Measurements from ENCODE around the gene CCL23.
"Not testable (repeated sequence)": the region's sequence is repeated elsewhere in the genome, so short reads cannot be mapped to it uniquely, and the experiment has no call there.

The CCL23 gene

DNA sequence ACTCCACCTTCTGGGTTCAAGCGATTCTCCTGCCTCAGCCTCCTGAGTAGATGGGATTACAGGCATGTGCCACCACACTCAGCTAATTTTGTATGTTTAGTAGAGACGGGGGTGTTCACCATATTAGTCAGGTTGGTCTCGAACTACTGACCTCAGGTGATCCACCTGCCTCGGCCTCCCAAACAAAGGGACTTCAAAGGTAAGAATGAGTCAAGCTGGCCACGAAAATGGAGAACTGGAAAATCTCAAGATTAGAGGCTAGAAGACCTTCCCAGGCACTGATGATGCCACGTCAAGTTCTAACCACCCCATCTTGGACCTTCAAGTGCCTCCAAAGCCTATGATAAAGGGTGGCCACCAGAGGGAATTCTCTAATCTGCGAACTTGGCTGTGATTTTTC is 15.1 kb downstream of the CCL23 start:
- no peak for DNase-seq

DNA sequence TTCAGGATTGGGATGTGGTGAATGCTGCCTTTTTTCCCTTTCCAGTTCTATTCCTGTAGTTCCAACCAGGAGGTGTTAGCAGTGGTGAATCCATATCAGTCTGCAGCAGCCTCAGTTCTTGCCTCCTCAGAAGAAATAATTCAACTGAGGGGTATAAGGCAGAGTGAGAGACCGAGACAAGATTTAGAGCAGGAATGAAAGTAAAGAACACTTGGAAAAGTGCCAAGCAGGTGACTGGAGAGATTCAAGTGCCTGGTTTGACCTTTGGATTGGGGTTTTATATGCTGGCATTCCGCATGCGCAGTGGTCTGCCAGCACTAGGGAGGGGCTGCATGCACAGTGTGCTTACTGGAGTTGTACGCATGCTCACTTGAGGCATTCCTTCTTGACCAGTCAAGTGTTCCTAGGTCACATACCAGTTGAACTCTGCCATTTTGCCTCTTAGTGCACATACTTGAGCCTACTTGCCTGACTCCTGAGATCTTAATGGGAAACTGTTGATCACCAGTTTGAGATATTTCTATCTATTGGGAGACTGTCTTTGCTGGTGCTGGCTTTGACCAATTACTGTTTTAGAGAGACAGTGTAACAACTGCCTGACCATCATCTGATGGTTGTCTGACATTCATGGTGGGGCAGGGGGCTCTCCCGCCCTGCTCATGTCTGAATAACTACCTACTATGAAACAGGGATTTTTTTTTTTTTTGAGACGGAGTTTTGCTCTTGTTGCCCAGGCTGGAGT is 15.7 kb downstream of the CCL23 start:
- no peak for DNase-seq

- peak; percentile 28 to 66 for DNase-seq
Measured at GRCh38 chr17:36001110-36001771, 16.5 kb downstream of the CCL23 start, which contains the start of gene CCL15. CCL15 (minus strand) TSS chr17:36001553; CDS start chr17:36001492, 61 bp downstream.

DNA sequence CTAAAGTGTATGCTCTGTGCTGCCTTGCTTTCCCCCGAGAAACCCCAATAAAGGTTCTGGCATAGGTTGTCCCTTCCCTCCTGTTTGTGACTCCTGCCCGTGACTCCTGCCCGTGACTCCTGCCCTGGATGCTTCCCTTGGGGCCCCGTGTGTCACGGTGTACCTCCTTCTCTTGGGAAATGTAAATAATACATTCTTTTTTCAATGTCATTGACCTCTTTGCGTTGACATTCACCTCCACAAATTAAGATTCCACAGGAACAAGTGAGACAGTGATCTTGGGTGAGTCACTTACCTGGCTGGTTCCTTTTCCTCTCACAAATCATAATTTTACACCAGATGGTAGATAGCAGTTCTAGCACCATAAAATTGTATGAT is 17.1 kb downstream of the CCL23 start:
- DNase-seq, result no peak

DNA sequence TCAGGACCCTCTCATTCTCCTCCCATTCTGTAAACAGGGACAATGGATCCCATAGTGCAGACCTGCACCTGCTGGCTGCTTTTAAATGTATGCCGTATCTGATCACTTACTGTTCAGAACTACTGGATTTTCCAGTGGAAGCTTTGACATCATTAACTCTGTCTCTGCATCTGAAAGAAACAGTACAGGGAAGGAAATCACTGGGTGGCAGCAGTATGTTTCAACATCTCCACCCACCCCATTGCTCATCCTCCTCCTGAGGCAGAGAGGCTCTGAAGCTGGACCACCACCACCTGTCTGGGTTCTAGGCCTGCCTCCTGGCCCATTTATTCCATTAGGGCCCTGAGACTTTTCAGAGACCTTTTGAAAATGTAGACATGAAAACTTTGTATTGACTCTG is 19.0 kb downstream of the CCL23 start:
- DNase-seq, result peak; percentile 64 to 71

DNA sequence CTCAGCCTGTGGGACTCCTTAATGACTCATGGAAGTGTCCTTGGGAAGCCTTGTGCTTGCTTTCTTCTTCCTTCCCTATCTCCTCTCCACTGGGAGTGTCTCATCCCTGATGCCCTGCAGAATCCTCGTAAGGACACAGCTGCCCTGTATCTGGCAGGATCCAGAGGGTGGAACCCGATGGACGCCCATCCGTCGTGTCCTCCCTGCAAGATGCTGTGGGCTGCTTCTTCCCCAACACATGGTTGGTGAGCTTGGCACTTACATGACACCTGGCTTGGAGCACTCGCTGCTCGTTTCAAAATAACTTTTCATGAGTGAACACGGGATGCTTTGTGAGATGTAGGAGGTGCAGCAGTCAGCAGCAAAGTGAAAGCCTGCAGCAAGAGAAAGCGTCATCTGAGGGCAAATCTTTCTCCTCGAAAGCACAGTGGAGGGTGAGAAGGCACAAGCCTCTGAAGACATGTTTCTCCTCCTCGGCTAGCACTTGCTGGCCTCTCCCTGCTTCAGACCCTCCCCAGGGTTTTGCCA is 19.7 kb downstream of the CCL23 start:
- no peak for DNase-seq

- not testable (repeated sequence) for DNase-seq
Measured at GRCh38 chr17:35995346-35995745, 22.4 kb downstream of the CCL23 start.

- no peak for DNase-seq
Measured at GRCh38 chr17:35991075-35991474, 26.7 kb downstream of the CCL23 start.

DNA sequence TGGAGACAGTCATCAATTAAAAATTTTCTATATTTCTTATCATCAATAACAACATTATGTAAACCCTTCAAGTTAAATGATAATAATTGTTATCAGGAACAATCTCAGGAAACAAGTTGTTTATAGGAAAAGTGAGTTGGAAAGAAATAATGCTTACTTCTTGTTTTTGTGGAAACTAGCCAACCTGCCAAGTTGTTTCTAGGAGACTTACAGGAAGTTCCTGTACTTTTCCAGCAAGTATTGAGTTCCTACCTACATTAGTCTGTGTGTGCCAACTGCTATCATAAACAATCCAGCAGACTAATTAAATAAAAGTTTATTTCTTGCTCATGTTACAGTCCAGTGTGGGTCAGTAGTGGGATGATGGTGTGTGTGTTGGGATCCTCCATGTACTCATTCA is 29.6 kb downstream of the CCL23 start:
- no peak for DNase-seq

DNA sequence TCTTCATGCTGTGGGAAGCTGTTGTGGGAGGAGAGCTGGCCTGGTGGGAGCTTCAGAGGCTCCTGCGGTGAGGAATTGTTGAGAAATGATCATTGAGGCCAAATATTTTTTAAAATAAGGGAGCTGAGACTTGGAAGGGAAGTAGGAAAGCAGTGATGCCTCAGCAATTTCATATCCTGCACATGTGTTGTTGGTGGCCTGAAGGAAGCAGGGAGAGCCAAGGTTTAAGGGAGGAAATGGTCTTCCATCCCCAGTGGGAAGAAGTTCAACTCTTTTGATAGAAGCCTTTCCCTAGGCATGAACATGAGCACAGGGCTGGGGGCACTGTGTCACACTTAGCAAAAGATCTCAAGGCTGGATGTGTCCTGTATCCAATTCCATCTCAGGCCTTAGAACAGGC is 31.1 kb downstream of the CCL23 start, which contains the start of gene CCL14:
CCL14 (minus strand) TSS at position 87 of the 400 bp plus-strand sequence; CDS start at position 7, 80 bp downstream.
- no peak for DNase-seq

GRCh38 chr17:35984140-35984539 is 33.6 kb downstream of the CCL23 start:
- no peak for DNase-seq

- no peak for DNase-seq
Measured at GRCh38 chr17:35982409-35983191, 35.2 kb downstream of the CCL23 start.

- DNase-seq, result no peak
Measured at GRCh38 chr17:35981908-35982330, 35.9 kb downstream of the CCL23 start.

DNA sequence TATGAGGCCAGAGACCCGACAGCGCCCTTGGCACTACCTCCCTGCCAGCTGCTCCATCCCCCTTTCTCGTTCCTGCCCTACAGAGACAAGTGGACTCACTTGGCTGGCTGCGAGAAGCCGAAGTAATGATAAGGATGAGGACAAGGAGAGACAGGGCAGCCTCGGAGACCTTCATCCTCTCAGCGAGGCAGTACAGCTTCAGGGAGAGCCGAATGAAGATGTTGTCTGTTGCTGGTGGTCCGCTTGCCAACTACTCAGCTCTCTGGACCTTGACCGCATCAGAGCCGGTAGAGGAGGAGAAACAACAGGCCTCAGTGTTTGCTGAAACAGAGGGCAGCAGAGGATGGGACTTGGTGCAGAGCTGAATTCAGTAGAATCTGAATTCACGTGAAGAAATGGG is 36.5 kb downstream of the CCL23 start, which contains the start of gene CCL16:
CCL16 (minus strand) TSS at position 252 of the 400 bp plus-strand sequence; CDS start at position 175, 77 bp downstream.
- no peak for DNase-seq

DNA sequence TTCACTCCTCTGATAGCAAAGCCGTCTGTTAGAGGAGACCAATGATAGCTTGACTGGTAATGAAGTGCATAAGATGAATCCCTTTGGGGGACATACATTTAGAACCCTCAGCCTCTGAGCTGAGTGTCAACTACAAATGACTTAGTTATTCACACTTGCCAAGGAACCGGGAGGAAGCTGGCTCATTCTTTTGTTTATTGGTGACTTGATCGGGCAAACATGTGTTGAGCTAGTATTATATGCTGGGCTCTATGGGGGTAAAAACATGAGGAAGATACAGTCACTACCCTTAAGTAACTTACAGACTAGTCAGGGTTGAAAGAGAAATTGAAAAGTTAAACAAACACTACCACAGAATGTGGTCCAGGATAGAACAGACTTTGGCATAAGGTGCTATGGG is 39.4 kb downstream of the CCL23 start:
- no peak for DNase-seq

DNA sequence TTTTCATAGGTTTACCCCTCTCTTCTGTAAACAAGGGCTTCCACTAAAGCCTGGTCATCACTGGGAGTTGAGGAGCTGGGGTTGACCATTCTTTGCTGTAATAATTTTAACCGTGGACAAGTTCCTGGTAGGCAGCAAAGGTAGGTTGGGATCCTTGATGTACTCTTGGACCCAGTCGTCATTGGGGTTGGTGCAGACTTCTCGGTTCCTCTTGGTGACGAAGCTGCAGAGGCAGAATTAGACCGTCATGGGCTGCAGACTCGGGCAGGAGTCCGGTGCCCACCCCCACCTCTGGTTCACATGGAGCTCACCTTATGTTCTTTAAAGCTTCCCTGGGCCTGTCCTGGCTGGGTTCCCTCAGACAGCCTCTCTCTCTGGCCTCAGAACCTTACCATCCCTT is 40.3 kb downstream of the CCL23 start:
- no peak for DNase-seq

- DNase-seq, result no peak
Measured at GRCh38 chr17:35973333-35974260, 44.2 kb downstream of the CCL23 start.

GRCh38 chr17:35972945-35973332 is 44.8 kb downstream of the CCL23 start:
- DNase-seq, result no peak

DNA sequence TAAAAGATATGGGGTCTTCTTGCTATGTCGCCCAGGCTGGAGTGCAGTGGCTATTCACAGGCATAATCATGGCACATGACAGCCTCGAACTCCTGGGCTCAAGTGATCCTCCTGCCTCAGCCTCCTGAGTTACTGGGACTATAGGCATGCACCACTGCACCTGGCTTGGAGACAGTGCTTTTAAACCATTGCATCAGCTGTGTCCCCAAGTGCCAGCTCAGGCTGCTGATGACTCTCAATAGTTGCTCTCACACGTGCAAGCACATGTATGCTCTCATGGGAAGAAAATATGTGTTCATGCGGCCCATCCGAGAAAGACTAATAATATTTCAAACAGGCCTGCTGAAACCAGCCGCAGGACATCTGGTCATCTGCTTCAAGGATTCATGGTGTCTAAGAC is 45.2 kb downstream of the CCL23 start:
- no peak for DNase-seq

- no peak for DNase-seq
Measured at GRCh38 chr17:35972066-35972465, 45.7 kb downstream of the CCL23 start.

DNA sequence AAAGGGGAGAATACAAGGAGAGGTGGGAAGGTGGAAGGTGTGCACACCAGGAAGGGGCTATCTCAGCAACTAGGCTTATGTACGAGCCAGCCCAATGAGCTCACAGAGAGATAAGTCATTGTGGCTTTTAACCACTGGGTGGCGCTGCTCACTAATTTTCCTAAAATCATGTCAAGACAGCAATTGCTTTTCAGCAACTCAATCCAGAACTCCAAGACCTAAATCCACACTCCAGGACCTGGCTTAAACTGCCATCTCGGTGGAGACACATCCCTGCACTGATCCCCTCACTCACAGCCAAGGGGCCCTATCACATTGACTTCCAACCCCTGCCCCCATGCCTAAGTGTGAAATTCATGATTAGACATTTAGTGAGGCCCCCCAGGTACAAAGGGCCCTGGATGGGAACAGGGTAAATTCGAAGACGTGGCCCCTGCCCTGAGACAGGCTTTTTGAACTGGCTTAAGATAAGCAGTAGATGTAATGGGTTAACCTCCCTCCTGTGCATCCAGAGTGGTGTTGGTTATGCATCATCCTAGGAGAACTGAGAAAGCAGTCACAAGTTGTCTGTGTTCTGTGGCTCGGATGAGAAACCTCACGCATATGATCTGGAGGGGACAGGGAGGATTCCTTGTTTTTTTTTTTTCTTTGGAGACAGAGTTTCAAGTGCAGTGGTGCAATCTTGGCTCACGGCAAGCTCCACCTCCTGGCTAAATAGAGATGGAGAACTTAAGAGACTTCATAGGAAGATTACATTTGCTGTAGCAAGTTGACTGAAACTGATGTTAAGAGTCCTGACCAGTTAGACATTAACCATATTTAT is 48.0 kb downstream of the CCL23 start:
- peak; percentile 65 to 97 for DNase-seq

Data from inflammatory macrophage treated with lipopolysaccharide for 1 hour (primary cell).